ENCODE measurements around the gene IFRD2. TPM values are rescaled to one million over a fixed set of nuclear protein-coding genes. Genes with fewer than 3 reads are reported as not detected.

The IFRD2 gene
- total and polyA plus RNA-seq, 9 of the 15 experiments (the other 6 are each of a cell fraction or from before 2014, with no cell fraction given) = 30.5 to 115 (median 52.8) TPM

- TF ChIP-seq ZNF280B (CRISPR knock-in tag; IDR thresholded peaks at IDR 0.05) (no peak), PBX2 (CRISPR knock-in tag; IDR thresholded peaks at IDR 0.05; ENCODE audit: low read depth) (no peak), PBX2 (tag; conservative IDR thresholded peaks at IDR 0.05; ENCODE audit: low read depth) (no peak), SMAD2 (IDR thresholded peaks at IDR 0.05; ENCODE audit: low read depth, low read length) (no peak), ZNF584 (CRISPR knock-in tag; IDR thresholded peaks at IDR 0.05; ENCODE audit: low read depth) (no peak), EHMT2 (IDR thresholded peaks at IDR 0.05) (no peak), RB1 (IDR thresholded peaks at IDR 0.05; ENCODE audit: low read depth) (peak; percentile 19; the same call in 1 of the 2 replicates), FOXJ2 (tag; IDR thresholded peaks at IDR 0.05) (no peak), MTA1 (IDR thresholded peaks at IDR 0.05; ENCODE audit: borderline replicate concordance) (peak; percentile 62), E2F4 (CRISPR knock-in tag; IDR thresholded peaks at IDR 0.05; ENCODE audit: low read depth) (0 out of 2 replicates have a peak, but pooled peaks have one; percentile 41), CHCHD3 (CRISPR knock-in tag; IDR thresholded peaks at IDR 0.05) (no peak), ZFP1 (CRISPR knock-in tag; IDR thresholded peaks at IDR 0.05) (no peak), EWSR1 (IDR thresholded peaks at IDR 0.05; ENCODE audit: borderline replicate concordance, low read depth, partially characterized antibody) (no peak), NFXL1 (CRISPR knock-in tag; IDR thresholded peaks at IDR 0.05) (no peak)
- TF ChIP-seq, protein P1, sequence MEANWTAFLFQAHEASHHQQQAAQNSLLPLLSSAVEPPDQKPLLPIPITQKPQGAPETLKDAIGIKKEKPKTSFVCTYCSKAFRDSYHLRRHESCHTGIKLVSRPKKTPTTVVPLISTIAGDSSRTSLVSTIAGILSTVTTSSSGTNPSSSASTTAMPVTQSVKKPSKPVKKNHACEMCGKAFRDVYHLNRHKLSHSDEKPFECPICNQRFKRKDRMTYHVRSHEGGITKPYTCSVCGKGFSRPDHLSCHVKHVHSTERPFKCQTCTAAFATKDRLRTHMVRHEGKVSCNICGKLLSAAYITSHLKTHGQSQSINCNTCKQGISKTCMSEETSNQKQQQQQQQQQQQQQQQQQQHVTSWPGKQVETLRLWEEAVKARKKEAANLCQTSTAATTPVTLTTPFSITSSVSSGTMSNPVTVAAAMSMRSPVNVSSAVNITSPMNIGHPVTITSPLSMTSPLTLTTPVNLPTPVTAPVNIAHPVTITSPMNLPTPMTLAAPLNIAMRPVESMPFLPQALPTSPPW (CRISPR knock-in tag; IDR thresholded peaks at IDR 0.05) = no peak; the same call in 1 of the 2 replicates
These were observed 6.8 kb upstream of the IFRD2 start, which contains the start of the genes HYAL3 and NAA80 (continued) for GRCh38 chr3:50298836-50299637.
